ENCODE data around the gene HECTD2. TPM values are rescaled to one million over a fixed set of nuclear protein-coding genes. Genes with fewer than 3 reads are reported as not detected.

The HECTD2 gene
- total RNA-seq, 1 experiment from 2014 or later = 20.9 TPM

- CTCF ChIA-PET = no interaction called here
- peaks cover 12% of the 10 kb centered on the region for H3K4me1 ChIP-seq (ENCODE audit: insufficient read depth, low read length, poor library complexity, severe bottlenecking)
- H3K9me3 ChIP-seq (ENCODE audit: low read depth, low read length, poor library complexity, severe bottlenecking) = no peaks in the 10 kb centered on the region
- no peaks in the 10 kb centered on the region for H3K36me3 ChIP-seq (ENCODE audit: insufficient read depth, low read length, poor library complexity, severe bottlenecking)
- POLR2A ChIA-PET (ENCODE audit: low non-redundant PET) = no interaction called here
- DNase-seq (ENCODE audit: low spot score) = no peak
- no TSS peak for BruUV-seq (replicated peaks)
- intact Hi-C loops (cut with micrococcal nuclease; ENCODE audit: unreplicated experiment) = no loop called here
- no peak overlapping the region for H3K4me3 ChIP-seq (ENCODE audit: low read depth, low read length, poor library complexity, severe bottlenecking)
- H3K27me3 ChIP-seq (replicated peaks; ENCODE audit: insufficient read depth, low read depth, low read length, poor library complexity) = no peaks in the 10 kb centered on the region
- no peak overlapping the region for H3K27ac ChIP-seq (ENCODE audit: low read depth, low read length, poor library complexity, severe bottlenecking)
- no peak for TF ChIP-seq CTCF (conservative IDR thresholded peaks at IDR 0.05; ENCODE audit: low read depth, low read length)
- TF ChIP-seq EZH2 (IDR thresholded peaks at IDR 0.05; ENCODE audit: borderline replicate concordance, low read depth, low read length, poor library complexity, severe bottlenecking) = no peak
These were observed 107.2 kb downstream of the HECTD2 start for GRCh38 chr10:91517394-91517793.

GRCh38 chr10:91519899-91520514 lies 109.9 kb downstream of the HECTD2 start:
- ChIA-PET CTCF (interaction anchor here (0.6 kb wide), 1 partner anchor 371 kb away, joined by 6 read pairs; no protein-coding TSS in a partner anchor), POLR2A (ENCODE audit: low non-redundant PET) (no interaction called here)
- BruUV-seq (replicated peaks) = no TSS peak
- H3K27me3 ChIP-seq (replicated peaks; ENCODE audit: insufficient read depth, low read depth, low read length, poor library complexity) = no peaks in the 10 kb centered on the region
- H3K4me1 ChIP-seq (ENCODE audit: insufficient read depth, low read length, poor library complexity, severe bottlenecking) = no peaks in the 10 kb centered on the region
- no peaks in the 10 kb centered on the region for H3K9me3 ChIP-seq (ENCODE audit: low read depth, low read length, poor library complexity, severe bottlenecking)
- TF ChIP-seq CTCF (conservative IDR thresholded peaks at IDR 0.05; ENCODE audit: low read depth, low read length) (no peak), EZH2 (IDR thresholded peaks at IDR 0.05; ENCODE audit: borderline replicate concordance, low read depth, low read length, poor library complexity, severe bottlenecking) (no peak)
- no peak overlapping the region for H3K4me3 ChIP-seq (ENCODE audit: low read depth, low read length, poor library complexity, severe bottlenecking)
- no peaks in the 10 kb centered on the region for H3K36me3 ChIP-seq (ENCODE audit: insufficient read depth, low read length, poor library complexity, severe bottlenecking)
- no peak for DNase-seq (ENCODE audit: low spot score)
- H3K27ac ChIP-seq (ENCODE audit: low read depth, low read length, poor library complexity, severe bottlenecking) = no peak overlapping the region
- intact Hi-C loops (cut with micrococcal nuclease; ENCODE audit: unreplicated experiment) = no loop called here

GRCh38 chr10:91520661-91521060 lies 110.5 kb downstream of the HECTD2 start:
- no peaks in the 10 kb centered on the region for H3K27me3 ChIP-seq (replicated peaks; ENCODE audit: insufficient read depth, low read depth, low read length, poor library complexity)
- H3K9me3 ChIP-seq (ENCODE audit: low read depth, low read length, poor library complexity, severe bottlenecking) = no peaks in the 10 kb centered on the region
- ChIA-PET CTCF (interaction anchor here (0.6 kb wide), 1 partner anchor 372 kb away, joined by 6 read pairs; no protein-coding TSS in a partner anchor), POLR2A (ENCODE audit: low non-redundant PET) (no interaction called here)
- BruUV-seq (replicated peaks) = no TSS peak
- no peaks in the 10 kb centered on the region for H3K36me3 ChIP-seq (ENCODE audit: insufficient read depth, low read length, poor library complexity, severe bottlenecking)
- TF ChIP-seq CTCF (conservative IDR thresholded peaks at IDR 0.05; ENCODE audit: low read depth, low read length) = no peak
- TF ChIP-seq EZH2 (IDR thresholded peaks at IDR 0.05; ENCODE audit: borderline replicate concordance, low read depth, low read length, poor library complexity, severe bottlenecking) = no peak
- H3K4me3 ChIP-seq (ENCODE audit: low read depth, low read length, poor library complexity, severe bottlenecking) = no peak overlapping the region
- H3K27ac ChIP-seq (ENCODE audit: low read depth, low read length, poor library complexity, severe bottlenecking) = no peak overlapping the region
- no peaks in the 10 kb centered on the region for H3K4me1 ChIP-seq (ENCODE audit: insufficient read depth, low read length, poor library complexity, severe bottlenecking)
- DNase-seq (ENCODE audit: low spot score) = no peak
- intact Hi-C loops (cut with micrococcal nuclease; ENCODE audit: unreplicated experiment) = no loop called here

Measured in A673 (cell line).